Osteoblast (primary cell): ENCODE measurements around the gene ZNF277. TPM values are rescaled to one million over a fixed set of nuclear protein-coding genes. Genes with fewer than 3 reads are reported as not detected.

Experiments used
- DNase-seq: peaks from one replicate; pipeline ENCODE4 v3.0.0; 2011; ENCODE audit warnings: low spot score, mixed read lengths; ENCODE audit not compliant: insufficient read length; ENCODE audit errors: missing footprints
- H2AFZ ChIP-seq: 2 replicates; pipeline ENCODE4 v1.6.0; 2011; ENCODE audit warnings: mild to moderate bottlenecking, low read length
- H3K27ac ChIP-seq: 2 replicates; pipeline ENCODE4 v1.5.1; 2011; ENCODE audit warnings: mild to moderate bottlenecking, low read depth, low read length, moderate library complexity
- H3K27me3 ChIP-seq: 2 replicates; pipeline ENCODE4 v1.6.0; 2012; ENCODE audit warnings: mild to moderate bottlenecking, control low read depth, inconsistent platforms, low read length, moderate library complexity; ENCODE audit not compliant: insufficient read depth
- H3K36me3 ChIP-seq: 2 replicates; pipeline ENCODE4 v1.5.1; 2011; ENCODE audit warnings: mild to moderate bottlenecking, low read length, control low read depth, moderate library complexity; ENCODE audit not compliant: insufficient read depth
- H3K4me1 ChIP-seq: 2 replicates; pipeline ENCODE4 v1.5.1; 2011; ENCODE audit warnings: mild to moderate bottlenecking, low read length, control low read depth, moderate library complexity; ENCODE audit not compliant: insufficient read depth
- H3K4me2 ChIP-seq: 2 replicates; pipeline ENCODE4 v1.6.0; 2011; ENCODE audit warnings: mild to moderate bottlenecking, low read length; ENCODE audit not compliant: insufficient read depth
- H3K4me3 ChIP-seq: fragments of 200-600 bp; sonication (generic); 3 replicates; pipeline ENCODE4 v1.5.1; 2012; ENCODE audit warnings: mild to moderate bottlenecking, low read length, inconsistent platforms; ENCODE audit not compliant: insufficient read depth
- H3K79me2 ChIP-seq: 2 replicates; pipeline ENCODE4 v1.6.0; 2012; ENCODE audit warnings: mild to moderate bottlenecking, low read length, control low read depth, inconsistent platforms; ENCODE audit not compliant: insufficient read depth
- H3K9me3 ChIP-seq: 2 replicates; pipeline ENCODE4 v1.5.1; 2011; ENCODE audit warnings: low read depth, low read length, control low read depth
- H4K20me1 ChIP-seq: 2 replicates; pipeline ENCODE4 v1.6.0; 2012; ENCODE audit warnings: mild to moderate bottlenecking, low read length, control low read depth; ENCODE audit not compliant: insufficient read depth
- total RNA-seq: library from RNA; depleted of rRNA; stranded (reverse); fragments of >200 nt; gene quantifications from 2 replicates; pipeline ENCODE4 v1.2.3, GENCODE V29; 2012
- TF ChIP-seq, protein P1 (sequence below): IDR thresholded peaks from 2 replicates; pipeline ENCODE4 v1.5.1; 2011; ENCODE audit warnings: mild to moderate bottlenecking, low read depth, low read length, moderate library complexity; ENCODE audit errors: extremely low read depth

The ZNF277 gene
- total RNA-seq, 1 donor = 58.6 TPM

DNA sequence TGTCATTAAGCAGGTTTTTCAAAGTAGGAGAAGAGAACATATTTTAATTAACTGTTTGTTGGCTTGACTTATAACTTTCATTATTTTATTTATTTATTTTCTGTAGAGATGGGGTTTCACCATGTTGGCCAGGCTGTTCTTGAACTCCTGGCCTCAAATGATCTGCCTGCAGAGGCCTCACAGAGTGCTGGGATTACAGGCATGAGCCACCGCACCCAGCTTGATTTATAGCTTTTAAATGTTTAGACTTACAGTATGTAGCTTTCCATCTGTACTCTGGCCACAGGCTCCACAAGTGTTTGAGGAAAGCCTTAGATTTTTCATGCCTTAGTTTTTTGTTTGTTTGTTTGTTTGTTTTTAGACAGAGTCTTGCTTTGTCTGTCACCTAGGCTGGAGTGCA is 171.1 kb downstream of the ZNF277 start:
- no peak overlapping the region for H3K27ac ChIP-seq
- H4K20me1 ChIP-seq = no peaks in the 10 kb centered on the region
- no peak overlapping the region for H3K4me2 ChIP-seq
- H3K27me3 ChIP-seq = peaks cover 5% of the 10 kb centered on the region
- DNase-seq = no peak
- H3K4me3 ChIP-seq = no peak overlapping the region
- no peaks in the 10 kb centered on the region for H3K4me1 ChIP-seq
- no peaks in the 10 kb centered on the region for H3K36me3 ChIP-seq
- no peaks in the 10 kb centered on the region for H3K9me3 ChIP-seq
- TF ChIP-seq, protein P1, sequence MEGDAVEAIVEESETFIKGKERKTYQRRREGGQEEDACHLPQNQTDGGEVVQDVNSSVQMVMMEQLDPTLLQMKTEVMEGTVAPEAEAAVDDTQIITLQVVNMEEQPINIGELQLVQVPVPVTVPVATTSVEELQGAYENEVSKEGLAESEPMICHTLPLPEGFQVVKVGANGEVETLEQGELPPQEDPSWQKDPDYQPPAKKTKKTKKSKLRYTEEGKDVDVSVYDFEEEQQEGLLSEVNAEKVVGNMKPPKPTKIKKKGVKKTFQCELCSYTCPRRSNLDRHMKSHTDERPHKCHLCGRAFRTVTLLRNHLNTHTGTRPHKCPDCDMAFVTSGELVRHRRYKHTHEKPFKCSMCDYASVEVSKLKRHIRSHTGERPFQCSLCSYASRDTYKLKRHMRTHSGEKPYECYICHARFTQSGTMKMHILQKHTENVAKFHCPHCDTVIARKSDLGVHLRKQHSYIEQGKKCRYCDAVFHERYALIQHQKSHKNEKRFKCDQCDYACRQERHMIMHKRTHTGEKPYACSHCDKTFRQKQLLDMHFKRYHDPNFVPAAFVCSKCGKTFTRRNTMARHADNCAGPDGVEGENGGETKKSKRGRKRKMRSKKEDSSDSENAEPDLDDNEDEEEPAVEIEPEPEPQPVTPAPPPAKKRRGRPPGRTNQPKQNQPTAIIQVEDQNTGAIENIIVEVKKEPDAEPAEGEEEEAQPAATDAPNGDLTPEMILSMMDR = no peak
- H2AFZ ChIP-seq = no peak overlapping the region
- no peaks in the 10 kb centered on the region for H3K79me2 ChIP-seq

DNA sequence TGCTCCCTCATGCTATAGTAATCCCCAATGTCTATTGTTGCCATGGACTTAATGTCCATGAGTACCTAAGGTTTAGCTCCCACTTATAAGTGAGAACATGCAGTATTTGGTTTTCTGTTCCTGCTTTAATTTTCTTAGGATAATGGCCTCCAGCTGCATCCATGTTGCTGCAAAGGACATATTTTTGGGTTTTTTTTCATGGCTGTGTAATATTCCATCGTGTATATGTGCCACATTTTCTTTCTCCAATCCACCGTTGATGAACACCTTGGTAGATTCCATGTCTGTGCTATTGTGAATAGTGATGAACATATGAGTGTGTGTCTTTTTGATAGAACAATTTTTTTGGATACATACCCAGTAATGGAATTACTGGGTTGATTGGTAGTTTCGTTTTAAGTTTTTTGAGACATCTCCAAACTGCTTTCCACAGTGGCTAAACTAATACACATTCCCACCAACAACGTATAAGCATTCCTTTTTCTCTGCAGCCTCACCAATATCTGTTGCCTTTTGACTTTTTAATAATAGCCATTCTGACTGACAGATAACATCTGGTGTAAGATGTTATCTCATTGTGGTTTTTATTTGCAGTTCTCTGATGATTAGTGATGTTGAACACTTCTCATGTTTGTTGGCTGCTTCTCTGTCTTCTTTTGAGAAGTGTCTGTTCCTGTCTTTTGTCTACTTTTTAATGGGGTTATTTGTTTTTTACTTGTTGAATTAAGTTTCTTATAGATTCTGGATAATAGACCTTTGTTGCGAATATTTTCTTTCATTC is 175.0 kb downstream of the ZNF277 start:
- Histone ChIP-seq H3K27ac (no peak overlapping the region), H3K9me3 (no peaks in the 10 kb centered on the region), H3K4me1 (no peaks in the 10 kb centered on the region), H3K4me2 (no peak overlapping the region), H3K36me3 (no peaks in the 10 kb centered on the region), H3K27me3 (peaks cover 7% of the 10 kb centered on the region), H3K4me3 (no peak overlapping the region), H2AFZ (no peak overlapping the region), H3K79me2 (no peaks in the 10 kb centered on the region), H4K20me1 (no peaks in the 10 kb centered on the region)
- TF ChIP-seq, protein P1 = no peak
- no peak for DNase-seq

DNA sequence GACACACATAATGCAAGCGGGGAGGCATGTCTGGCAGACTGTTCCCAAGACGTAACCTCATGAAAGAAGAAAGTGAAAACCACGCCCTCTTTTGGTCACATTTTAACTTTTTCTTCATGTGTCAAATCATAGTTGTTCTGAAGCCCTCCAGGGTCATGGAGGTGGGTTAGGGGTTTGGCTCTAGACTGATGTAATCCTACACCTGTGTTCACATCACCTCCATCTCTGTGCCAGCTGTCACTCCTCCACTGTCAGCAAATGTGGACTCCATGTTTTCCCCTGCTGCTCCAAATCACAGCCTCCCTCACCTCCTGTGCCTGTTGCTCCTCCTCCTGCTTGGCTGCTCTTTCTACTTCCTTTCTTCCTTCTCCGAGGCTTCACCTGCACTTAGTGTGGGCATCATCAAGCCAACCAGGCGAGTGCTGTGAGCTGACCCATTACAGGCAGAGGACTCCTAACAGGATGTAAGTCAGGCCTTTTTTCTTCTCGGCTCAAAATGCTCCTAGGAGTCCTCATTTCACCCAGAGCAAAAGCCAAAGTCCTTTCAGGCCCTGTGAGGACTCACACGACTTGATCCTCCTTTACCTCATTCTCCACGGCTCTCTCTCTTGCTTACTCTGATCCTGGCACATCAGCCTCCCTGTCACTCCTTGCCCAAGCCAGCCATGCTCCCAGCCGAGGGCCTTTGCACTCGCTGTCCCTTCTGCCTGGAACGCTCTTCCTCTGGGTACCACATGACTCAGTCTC is 177.3 kb downstream of the ZNF277 start:
- Histone ChIP-seq H3K36me3 (no peaks in the 10 kb centered on the region), H4K20me1 (no peaks in the 10 kb centered on the region), H3K4me2 (no peak overlapping the region), H3K4me3 (no peak overlapping the region), H3K4me1 (no peaks in the 10 kb centered on the region), H3K27me3 (peaks cover 20% of the 10 kb centered on the region), H2AFZ (no peak overlapping the region), H3K27ac (no peak overlapping the region), H3K79me2 (no peaks in the 10 kb centered on the region), H3K9me3 (no peaks in the 10 kb centered on the region)
- TF ChIP-seq, protein P1 = peak; percentile 24
- DNase-seq = no peak

GRCh38 chr7:112385516-112385915 is 179.0 kb downstream of the ZNF277 start:
- Histone ChIP-seq H3K4me2 (no peak overlapping the region), H3K9me3 (no peaks in the 10 kb centered on the region), H3K27me3 (peaks cover 26% of the 10 kb centered on the region), H4K20me1 (no peaks in the 10 kb centered on the region), H3K79me2 (no peaks in the 10 kb centered on the region), H3K27ac (no peak overlapping the region), H3K4me1 (no peaks in the 10 kb centered on the region), H3K36me3 (no peaks in the 10 kb centered on the region), H3K4me3 (no peak overlapping the region), H2AFZ (no peak overlapping the region)
- DNase-seq = no peak
- TF ChIP-seq, protein P1 = no peak
